ENCODE data around the gene GCK.

DNA sequence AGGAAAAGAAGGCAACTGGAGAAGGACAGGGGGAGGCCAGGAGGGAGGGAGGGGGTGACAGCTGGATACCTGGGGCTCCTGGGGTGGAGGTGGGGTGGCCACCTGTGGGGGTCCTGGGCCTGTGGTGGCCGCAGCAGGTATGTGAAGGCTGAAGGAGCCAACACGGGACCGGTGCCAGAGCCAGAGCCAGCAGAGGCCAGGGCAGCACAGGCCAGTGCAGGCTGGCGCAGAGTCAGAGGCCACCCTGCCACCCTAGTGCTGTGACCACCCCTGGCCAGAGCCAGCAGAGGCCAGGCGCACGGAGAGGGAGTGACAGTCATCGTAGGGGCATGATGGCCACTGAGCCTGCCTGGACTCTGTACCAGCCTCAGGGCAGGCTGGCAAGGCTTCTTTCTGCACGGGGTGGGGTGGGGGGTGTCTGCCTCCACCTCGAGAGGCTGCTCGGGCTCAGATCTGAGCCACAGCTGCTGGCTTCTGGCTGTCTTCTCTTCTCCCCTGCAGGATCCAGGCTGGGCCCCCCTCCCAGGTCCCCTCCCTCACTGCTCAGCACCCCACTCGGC is 40.4 kb upstream of the GCK start:
- no peak for TF ChIP-seq POLR2AphosphoS5 (IDR thresholded peaks at IDR 0.05; ENCODE audit: insufficient read depth, low read depth, low read length)
- no peak for TF ChIP-seq POLR2A (IDR thresholded peaks at IDR 0.05; ENCODE audit: low read depth, low read length)
- no peak for TF ChIP-seq CTCF (IDR thresholded peaks at IDR 0.05; ENCODE audit: extremely low read depth in 1 of 2, insufficient read depth in 1 of 2, low read depth in 1 of 2, low read length in 2 of 2)
- TF ChIP-seq JUN (IDR thresholded peaks at IDR 0.05; ENCODE audit: borderline replicate concordance, insufficient read depth, insufficient read length, low read depth), result no peak
- no peak for TF ChIP-seq MAX (IDR thresholded peaks at IDR 0.05; ENCODE audit: insufficient read depth, insufficient read length)
